Activated CD4-positive, alpha-beta T cell treated with anti-CD3 and anti-CD28 coated beads for 4 hours (primary cell): ENCODE measurements around the gene ADGRB2.

ENCODE experiments used
- DNase-seq, 2 donors: peaks; one replicate each; pipeline ENCODE4 v3.0.0-alpha.2; 2020

The ADGRB2 gene

GRCh38 chr1:31763671-31764311 lies 349 bp downstream of the ADGRB2 start:
- DNase-seq, result no peak

- peak; percentile 57 to 64 for DNase-seq
These were observed 1.1 kb downstream of the ADGRB2 start for GRCh38 chr1:31762726-31763670.

DNA sequence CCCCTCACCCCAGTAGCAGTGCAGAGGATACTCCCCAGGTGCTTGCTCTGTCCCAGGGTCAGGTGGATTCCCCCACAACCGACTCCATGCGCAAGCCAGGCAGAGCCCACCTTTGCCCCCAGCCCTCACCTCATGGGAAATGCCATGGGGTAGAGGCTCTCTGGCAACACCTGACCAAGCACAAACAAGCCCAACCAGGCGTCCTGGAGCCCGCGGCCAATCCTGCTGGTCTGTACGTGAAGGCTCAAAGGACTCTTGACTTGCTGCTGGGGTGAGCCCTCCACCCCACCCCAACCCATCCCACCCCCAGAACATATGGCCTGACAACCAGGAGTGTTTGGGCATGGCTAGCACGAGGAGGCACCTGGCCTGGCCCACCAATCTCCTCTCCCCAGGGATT lies 1.8 kb downstream of the ADGRB2 start:
- DNase-seq, result no peak

DNA sequence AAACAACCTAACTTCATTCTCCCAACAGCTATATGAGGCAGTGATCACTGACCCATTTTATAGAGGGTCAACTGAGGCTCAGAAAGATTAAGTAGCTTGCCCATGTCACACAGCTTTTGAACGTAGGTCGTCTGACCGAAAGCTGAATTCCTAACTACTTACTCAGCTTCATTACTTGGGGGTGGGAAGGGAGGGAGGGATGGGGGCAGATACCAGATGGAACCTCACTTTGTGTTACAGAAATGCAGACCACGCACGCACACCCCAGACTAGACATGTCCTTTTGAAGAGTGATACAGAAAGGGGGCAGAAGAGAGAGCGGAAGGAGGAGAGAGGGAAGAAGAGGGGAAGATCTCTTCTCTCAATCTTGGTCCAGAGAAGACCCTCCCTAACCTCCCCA lies 2.3 kb downstream of the ADGRB2 start:
- no peak for DNase-seq

- DNase-seq, result peak; percentile 67 to 73
These were observed 3.4 kb downstream of the ADGRB2 start for GRCh38 chr1:31760471-31761470.

- DNase-seq, result no peak
These were observed 4.7 kb downstream of the ADGRB2 start for GRCh38 chr1:31759298-31760023.

GRCh38 chr1:31758823-31759222 lies 5.3 kb downstream of the ADGRB2 start:
- DNase-seq, result no peak

- no peak for DNase-seq
These were observed 6.2 kb downstream of the ADGRB2 start for GRCh38 chr1:31757989-31758388.

DNA sequence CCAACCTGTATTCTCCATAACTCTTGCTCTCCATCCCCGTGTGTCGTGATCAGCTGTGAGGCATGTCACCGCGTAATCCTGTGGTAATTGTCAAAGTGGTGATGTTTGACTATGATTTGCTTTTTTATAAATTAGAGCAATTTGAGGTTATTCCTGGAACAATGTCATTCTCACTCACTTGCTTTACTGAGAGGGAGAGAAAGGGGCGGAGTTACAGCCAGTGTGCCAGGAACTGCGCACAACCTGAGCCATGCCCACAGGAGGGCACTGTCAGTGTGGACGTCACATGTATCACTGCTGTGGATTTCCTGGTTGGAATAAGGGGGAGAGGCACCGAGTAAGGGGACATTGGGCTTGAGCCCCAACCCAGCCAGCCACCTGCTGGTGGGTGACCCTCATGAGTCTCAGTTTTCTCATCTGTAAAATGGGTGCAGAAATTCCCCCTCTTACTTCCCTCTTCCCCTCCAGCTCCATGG lies 6.9 kb downstream of the ADGRB2 start:
- no peak for DNase-seq

- DNase-seq, result no peak
These were observed 7.6 kb downstream of the ADGRB2 start for GRCh38 chr1:31756578-31756977.

DNA sequence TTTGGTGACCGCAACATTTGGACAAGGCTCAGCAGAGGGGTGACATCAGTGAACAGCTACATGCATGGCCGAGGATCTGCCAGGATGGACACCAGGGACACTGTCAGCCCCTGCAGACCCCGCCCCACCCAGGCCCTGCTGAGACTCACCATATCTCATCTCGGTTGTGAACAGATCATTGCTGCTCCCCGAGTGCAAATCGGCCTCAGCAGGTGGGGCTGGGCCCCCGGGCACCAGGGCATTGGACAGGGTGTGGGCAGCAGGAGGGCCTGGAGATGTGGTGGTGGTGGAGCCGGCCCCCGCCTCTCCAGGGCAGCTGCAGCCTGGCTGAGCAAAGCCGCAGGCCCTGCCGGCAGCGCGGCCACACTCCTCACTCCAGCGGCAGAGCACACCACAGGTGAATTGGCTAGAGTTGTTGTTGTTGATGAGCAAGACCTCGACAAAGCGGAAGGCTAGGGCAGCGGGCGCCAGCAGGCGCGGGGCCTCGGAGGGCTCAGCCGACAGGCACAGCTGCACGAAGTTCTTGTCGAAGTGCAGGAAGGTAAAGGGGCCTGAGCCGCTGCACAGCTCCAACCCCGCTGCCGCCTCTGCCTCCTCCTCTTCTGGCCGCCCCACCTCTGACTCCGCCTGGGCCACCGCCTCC lies 8.2 kb downstream of the ADGRB2 start:
- no peak for DNase-seq

GRCh38 chr1:31755197-31755611 lies 8.9 kb downstream of the ADGRB2 start:
- no peak for DNase-seq

DNA sequence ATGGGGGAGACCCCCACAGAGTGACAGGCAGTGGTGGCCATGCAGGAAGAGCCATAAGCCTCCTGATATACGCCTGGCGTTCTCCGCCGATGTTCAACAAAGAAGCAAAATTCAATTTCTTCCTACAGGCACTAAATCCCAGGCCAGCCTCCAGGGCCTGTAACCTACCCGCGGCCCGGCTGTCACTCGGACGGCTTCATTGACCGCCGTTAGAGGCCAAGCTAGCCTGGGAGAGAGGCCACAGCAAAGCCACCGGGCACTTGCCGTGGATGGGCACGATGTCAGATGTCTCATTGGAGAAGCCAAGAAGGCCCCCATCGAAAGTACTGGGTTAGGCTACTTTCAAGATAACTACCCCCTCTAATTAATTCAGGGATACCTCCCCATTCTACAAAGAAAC lies 9.7 kb downstream of the ADGRB2 start:
- DNase-seq, result no peak

GRCh38 chr1:31753707-31754349 lies 10.3 kb downstream of the ADGRB2 start:
- DNase-seq, result no peak

DNA sequence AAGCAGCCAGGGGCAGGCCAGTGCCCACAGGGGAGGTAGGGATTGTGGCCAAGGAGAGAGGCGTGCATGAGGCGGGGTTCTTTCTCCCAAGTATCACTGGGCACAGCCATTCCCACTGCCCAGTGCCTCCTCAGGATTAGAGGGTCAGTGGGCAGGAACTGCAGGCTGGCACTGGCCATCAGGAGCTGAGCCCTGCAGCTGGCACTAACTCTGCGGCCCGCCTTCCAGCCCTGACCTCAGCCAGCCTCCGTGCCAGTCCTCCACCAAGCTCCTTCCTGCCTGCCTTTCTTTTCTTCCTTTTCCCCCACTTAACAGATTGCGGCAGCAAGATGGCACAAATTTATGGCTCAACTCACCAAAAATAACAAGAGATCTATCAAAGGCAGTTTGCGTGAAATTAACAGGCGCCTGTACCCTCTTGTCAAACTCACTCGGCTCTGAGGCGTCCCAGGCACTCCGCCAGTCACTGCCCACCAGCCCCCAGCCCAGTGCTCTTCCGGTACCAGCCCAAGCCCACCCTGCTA lies 11.1 kb downstream of the ADGRB2 start:
- no peak for DNase-seq

DNA sequence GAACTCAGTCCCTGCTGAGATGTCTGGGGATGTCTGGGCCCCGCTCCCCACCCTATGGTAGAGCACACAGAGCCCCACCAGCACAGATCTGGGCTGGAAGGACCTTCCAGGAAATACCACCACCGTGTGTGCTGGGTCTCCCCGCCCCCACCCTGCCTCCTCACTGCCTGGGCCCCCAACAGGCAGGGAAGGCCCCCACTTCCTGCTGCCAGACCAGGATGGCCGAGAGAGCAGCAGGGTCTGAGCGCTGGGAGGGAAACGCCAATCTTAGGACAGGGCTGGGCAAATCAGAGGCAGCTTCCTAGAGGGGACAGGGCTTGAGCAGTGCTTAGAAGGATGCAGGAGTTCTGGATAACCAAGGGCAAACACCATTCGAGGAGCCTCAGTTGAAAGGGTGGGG lies 11.9 kb downstream of the ADGRB2 start:
- no peak for DNase-seq

DNA sequence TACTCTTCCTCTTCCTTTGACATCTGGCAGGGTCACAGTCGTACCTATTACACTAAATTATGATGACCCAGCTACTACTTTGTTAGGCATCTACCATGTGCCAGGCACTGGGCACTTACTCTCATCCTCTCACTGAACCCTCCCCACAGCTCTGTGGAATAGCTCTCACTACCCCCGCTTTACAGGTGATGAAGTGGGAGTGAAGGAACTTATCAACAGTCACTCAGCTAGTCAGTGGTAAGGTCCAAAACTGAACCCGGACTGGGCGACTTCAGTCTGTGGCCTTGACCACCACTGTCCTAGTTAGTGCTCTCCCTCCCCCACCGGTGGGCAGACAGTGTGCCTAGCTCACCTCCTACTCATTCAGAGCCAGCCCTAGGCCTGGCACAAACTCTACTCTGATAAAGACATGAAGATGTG lies 12.3 kb downstream of the ADGRB2 start:
- DNase-seq, result no peak

DNA sequence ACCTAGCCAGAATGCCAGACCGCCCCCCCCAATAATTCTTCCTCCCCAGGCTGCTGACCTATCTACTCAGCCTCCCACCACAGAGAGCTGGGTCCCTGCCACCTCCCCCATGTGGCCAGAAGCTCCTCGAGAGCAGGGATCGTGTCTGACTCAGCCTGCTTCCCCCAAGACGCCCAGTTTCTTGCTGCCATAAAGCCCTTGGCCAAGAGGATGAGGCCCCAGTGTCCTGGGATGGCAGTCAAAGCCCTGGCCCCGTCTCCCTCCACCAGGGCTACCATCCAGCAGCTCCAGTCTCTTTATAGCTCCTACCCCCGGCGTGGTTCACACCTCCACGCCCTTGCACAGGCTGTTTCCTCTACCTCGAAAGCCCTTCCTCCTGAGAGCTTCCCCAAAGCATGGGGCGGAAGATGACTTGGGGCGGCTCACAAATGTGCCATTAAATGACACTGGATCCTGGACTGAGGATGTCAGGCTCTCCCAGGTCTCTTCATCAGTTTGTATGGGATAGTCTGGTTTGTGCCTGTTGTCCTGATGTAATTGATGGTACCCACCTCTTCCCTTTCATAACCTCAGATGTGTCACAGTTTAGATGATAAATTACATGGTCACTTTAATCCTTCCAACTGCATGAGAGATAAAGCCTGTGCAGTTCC lies 13.2 kb downstream of the ADGRB2 start:
- no peak for DNase-seq

DNA sequence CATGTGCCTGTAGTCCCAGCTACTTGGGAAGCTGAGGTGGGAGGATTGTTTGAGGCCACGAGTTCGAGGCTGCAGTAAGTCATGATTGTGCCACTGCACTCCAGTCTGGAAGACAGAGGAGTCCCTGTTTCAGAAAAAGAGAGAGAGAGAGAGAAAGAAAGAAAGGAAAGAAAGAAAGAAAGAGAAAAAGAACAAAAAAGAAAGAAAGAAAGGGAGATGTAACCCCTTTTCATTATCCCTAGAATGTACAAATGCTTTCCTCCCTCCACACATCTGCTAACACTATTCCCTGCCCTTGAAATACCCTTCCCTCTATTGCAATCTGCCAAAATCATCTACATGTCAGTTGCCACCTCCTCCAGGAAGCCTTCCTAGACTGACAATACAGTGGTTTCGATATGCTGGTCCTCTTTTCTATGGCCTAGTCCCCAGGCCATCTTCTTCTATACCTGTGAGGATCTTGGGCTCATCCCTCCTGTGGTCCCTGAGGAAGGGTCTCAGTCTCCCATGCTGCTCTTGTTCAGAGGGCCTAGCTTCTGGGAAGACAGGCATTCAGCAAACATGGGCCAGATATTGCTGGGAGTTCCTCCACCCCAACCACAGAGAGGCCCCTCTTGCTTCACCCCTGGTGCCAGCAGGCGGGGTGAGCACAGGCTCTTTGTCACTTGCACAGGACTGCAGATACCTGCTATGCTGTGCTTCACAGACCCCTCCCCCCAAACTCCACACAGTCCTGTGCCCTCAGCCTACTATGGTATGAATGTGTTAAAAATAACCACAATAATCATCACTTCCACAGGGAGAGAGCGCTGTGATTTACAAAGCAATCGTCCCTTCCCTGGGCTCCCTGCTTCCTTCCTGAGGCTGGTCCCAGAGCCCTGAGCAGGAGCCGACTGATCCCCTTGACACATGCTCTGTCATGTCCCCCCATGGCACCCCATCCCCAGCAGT lies 14.1 kb downstream of the ADGRB2 start:
- DNase-seq, result no peak
